ENCODE data around the gene FBP1. TPM values are rescaled to one million over a fixed set of nuclear protein-coding genes. Genes with fewer than 3 reads are reported as not detected.

Gene FBP1
- total and polyA plus RNA-seq, 2 donors (not counting 3 experiments of a cell fraction or from before 2014, with no cell fraction given): 2.5 to 3.8 TPM

DNA sequence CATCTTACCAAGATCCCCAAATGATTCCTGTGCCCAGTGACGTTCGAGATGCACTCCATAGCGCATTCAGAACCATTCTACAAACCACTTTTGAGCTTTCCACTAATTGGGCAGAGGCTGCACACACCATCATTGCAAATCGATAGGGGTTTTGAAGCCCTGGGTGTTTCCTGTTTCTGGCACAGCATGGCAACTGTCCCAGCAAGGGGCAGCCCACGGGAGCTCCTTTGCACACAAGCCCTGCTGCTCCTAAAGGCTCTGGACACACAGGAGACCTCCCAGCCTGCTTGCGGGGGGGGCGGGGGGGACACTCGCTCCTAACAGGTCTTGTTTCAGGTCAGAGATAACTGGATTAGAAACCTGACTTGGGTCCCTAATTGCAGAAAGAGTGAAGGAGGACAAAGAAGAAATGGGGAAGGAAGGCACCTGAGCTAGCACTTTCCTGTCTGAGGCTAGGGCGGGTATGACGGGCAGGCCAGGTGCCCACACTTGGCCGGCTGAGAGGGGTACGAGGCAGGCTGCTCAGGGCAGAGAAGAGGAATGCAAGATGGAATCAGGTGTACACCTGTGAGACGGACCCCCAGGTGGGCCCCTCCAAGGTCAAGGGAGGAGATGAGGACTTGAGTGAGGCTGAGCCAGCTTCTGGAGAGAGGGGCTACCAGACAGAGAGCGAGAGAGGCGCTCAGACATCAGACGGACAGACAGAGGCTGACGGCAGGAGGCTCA is 820 bp downstream of the FBP1 start:
- POLR2A ChIA-PET: no interaction called here
- FAIRE-seq: no peak

More for the DNA sequence above, 820 bp downstream of the FBP1 start:
- CTCF ChIA-PET: no interaction called here
- DNase-seq (ENCODE audit: low read depth, low spot score): no peak
- H3K9me3 ChIP-seq (replicated peaks; ENCODE audit: control insufficient read depth, insufficient read depth, low read length): no peaks in the 10 kb centered on the region
- H3K4me1 ChIP-seq (ENCODE audit: control insufficient read depth, extremely low read depth, insufficient read depth, low read length): peaks cover 5% of the 10 kb centered on the region
- no peak overlapping the region for H3K27ac ChIP-seq (ENCODE audit: insufficient read depth, low read depth, low read length)
- no peaks in the 10 kb centered on the region for H4K20me1 ChIP-seq (replicated peaks; ENCODE audit: control insufficient read depth, extremely low read depth, insufficient read depth, low read length)
- H3K4me3 ChIP-seq (replicated peaks in 1 of 3; ENCODE audit: insufficient read depth in 1 of 3, low read depth in 1 of 3, low read length in 3 of 3): no peak overlapping the region
- peaks cover 2 to 12% of the 10 kb centered on the region in 2 experiments for H3K27me3 ChIP-seq (ENCODE audit: control insufficient read depth in 2 of 2, insufficient read depth in 2 of 2, low read length in 2 of 2)
- no peaks in the 10 kb centered on the region for H3K79me2 ChIP-seq (ENCODE audit: control insufficient read depth, insufficient read depth, low read length)
- H3K36me3 ChIP-seq (ENCODE audit: control insufficient read depth in 2 of 2, extremely low read depth in 1 of 2, insufficient read depth in 2 of 2, low read length in 2 of 2): no peaks in the 10 kb centered on the region
- intact Hi-C loops (cut with micrococcal nuclease) (no loop called here), dilution Hi-C loops (cut with MboI; ENCODE audit: extremely low pct_ligation_motif_present, low sequenced_read_pairs) (no loop called here)
- H2AFZ ChIP-seq (ENCODE audit: low read depth, low read length): no peak overlapping the region
- H3K9ac ChIP-seq (replicated peaks; ENCODE audit: extremely low read depth, insufficient read depth, low read length): no peak overlapping the region
- TF ChIP-seq GATA2 (IDR thresholded peaks at IDR 0.05; ENCODE audit: insufficient read depth, insufficient read length, low read depth, low read length) (no peak), EZH2 (IDR thresholded peaks at IDR 0.05; ENCODE audit: borderline replicate concordance, low read depth, low read length, severe bottlenecking) (no peak), MYC (IDR thresholded peaks at IDR 0.05; ENCODE audit: low read depth, low read length) (no peak), JUN (IDR thresholded peaks at IDR 0.05; ENCODE audit: borderline replicate concordance, insufficient read depth, insufficient read length, low read depth) (no peak), POLR2A (IDR thresholded peaks at IDR 0.05; ENCODE audit: low read depth, low read length) (no peak), POLR2AphosphoS5 (IDR thresholded peaks at IDR 0.05; ENCODE audit: insufficient read depth, low read depth, low read length) (no peak), FOS (IDR thresholded peaks at IDR 0.05; ENCODE audit: borderline replicate concordance, insufficient read depth, low read length) (no peak)
- TF ChIP-seq, protein P1, sequence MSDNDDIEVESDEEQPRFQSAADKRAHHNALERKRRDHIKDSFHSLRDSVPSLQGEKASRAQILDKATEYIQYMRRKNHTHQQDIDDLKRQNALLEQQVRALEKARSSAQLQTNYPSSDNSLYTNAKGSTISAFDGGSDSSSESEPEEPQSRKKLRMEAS (IDR thresholded peaks at IDR 0.05; ENCODE audit: insufficient read depth, insufficient read length): no peak
- TF ChIP-seq, protein P2, sequence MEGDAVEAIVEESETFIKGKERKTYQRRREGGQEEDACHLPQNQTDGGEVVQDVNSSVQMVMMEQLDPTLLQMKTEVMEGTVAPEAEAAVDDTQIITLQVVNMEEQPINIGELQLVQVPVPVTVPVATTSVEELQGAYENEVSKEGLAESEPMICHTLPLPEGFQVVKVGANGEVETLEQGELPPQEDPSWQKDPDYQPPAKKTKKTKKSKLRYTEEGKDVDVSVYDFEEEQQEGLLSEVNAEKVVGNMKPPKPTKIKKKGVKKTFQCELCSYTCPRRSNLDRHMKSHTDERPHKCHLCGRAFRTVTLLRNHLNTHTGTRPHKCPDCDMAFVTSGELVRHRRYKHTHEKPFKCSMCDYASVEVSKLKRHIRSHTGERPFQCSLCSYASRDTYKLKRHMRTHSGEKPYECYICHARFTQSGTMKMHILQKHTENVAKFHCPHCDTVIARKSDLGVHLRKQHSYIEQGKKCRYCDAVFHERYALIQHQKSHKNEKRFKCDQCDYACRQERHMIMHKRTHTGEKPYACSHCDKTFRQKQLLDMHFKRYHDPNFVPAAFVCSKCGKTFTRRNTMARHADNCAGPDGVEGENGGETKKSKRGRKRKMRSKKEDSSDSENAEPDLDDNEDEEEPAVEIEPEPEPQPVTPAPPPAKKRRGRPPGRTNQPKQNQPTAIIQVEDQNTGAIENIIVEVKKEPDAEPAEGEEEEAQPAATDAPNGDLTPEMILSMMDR (IDR thresholded peaks at IDR 0.05; ENCODE audit: extremely low read depth in 1 of 2, insufficient read depth in 1 of 2, low read depth in 1 of 2, low read length in 2 of 2): no peak
- no peak overlapping the region for H3K4me2 ChIP-seq (ENCODE audit: insufficient read depth, low read length)
- no peaks in the 10 kb centered on the region for H3K9me1 ChIP-seq (replicated peaks; ENCODE audit: control insufficient read depth, extremely low read depth, insufficient read depth, low read length)
- BruUV-seq (replicated peaks): no TSS peak
